PC-3 (cell line): ENCODE data around the gene PLCL2. TPM values are rescaled to one million over a fixed set of nuclear protein-coding genes. Genes with fewer than 3 reads are reported as not detected.
A peak's percentile ranks its signal among the peaks of the same experiment; 100 is the strongest.

Experiments
- ATAC-seq: fragments of 200-7000 bp; cut with Tn5 transposase; 2 replicates; pipeline ENCODE4 v1.9.1; 2020; ENCODE audit warnings: mild to moderate bottlenecking, moderate library complexity
- BruUV-seq: library from RNA; stranded (reverse); fragments of 400-500 nt; replicated peaks from 2 replicates; lab custom pipeline; 2021; lab: Mats Ljungman, UMichigan
- CTCF ChIA-PET: fragments of 300-600 bp; sonication (Branson Sonifier 250); formaldehyde crosslinking; loops from one replicate; lab custom pipeline; 2022; ENCODE audit warnings: antibody characterized with exemption; lab: Charles Lee
- POLR2A ChIA-PET: fragments of 300-600 bp; sonication (Branson Sonifier 250); formaldehyde crosslinking; loops from one replicate; lab custom pipeline; 2022; ENCODE audit warnings: antibody characterized with exemption; ENCODE audit not compliant: unreplicated experiment; lab: Charles Lee
- DNase-seq: peaks from one replicate; pipeline ENCODE4 v3.0.0-alpha.2; 2015
- H2AFZ ChIP-seq: fragments of 300-600 bp; sonication (generic); 2 replicates; pipeline ENCODE4 v1.6.0; 2016; ENCODE audit warnings: antibody characterized with exemption, low read length
- H3F3A ChIP-seq: fragments of 300-600 bp; sonication (generic); one replicate; pipeline ENCODE4 v1.6.0; 2017; ENCODE audit warnings: antibody characterized with exemption, low read length, control low read depth, mild to moderate bottlenecking; ENCODE audit not compliant: unreplicated experiment
- H3K27ac ChIP-seq: fragments of 300-600 bp; sonication (generic); 2 replicates; pipeline ENCODE4 v1.5.1; 2016; ENCODE audit warnings: mild to moderate bottlenecking, low read length
- H3K27me3 ChIP-seq: fragments of 300-600 bp; sonication (generic); 2 replicates; pipeline ENCODE4 v1.6.1; 2016; ENCODE audit warnings: low read length, mixed read lengths
- H3K36me3 ChIP-seq: fragments of 300-600 bp; sonication (generic); 2 replicates; pipeline ENCODE4 v1.6.1; 2016; ENCODE audit warnings: low read depth, mixed run types, low read length, mixed read lengths
- H3K4me1 ChIP-seq: fragments of 300-600 bp; sonication (generic); 2 replicates; pipeline ENCODE4 v1.5.1; 2016; ENCODE audit warnings: low read length; ENCODE audit not compliant: insufficient read depth
- H3K4me2 ChIP-seq: fragments of 300-600 bp; sonication (generic); 2 replicates; pipeline ENCODE4 v1.6.0; 2016; ENCODE audit warnings: low read length
- H3K4me3 ChIP-seq: fragments of 300-600 bp; sonication (generic); 2 replicates; pipeline ENCODE4 v1.5.1; 2016; ENCODE audit warnings: mild to moderate bottlenecking, low read length, mixed read lengths
- H3K79me2 ChIP-seq: fragments of 300-600 bp; sonication (generic); 2 replicates; pipeline ENCODE4 v1.6.1; 2017; ENCODE audit warnings: low read length, mixed read lengths
- H3K9ac ChIP-seq: fragments of 300-600 bp; sonication (generic); 2 replicates; pipeline ENCODE4 v1.6.0; 2016; ENCODE audit warnings: mild to moderate bottlenecking, low read length
- H3K9me2 ChIP-seq: fragments of 300-600 bp; sonication (generic); replicated peaks from 2 replicates; pipeline ENCODE4 v1.6.1; 2016; ENCODE audit warnings: mixed run types, low read length, mixed read lengths
- H3K9me3 ChIP-seq: fragments of 300-600 bp; sonication (generic); 2 replicates; pipeline ENCODE4 v1.6.1; 2016; ENCODE audit warnings: low read length, mixed read lengths
- H4K20me1 ChIP-seq: fragments of 300-600 bp; sonication (generic); 2 replicates; pipeline ENCODE4 v1.6.1; 2016; ENCODE audit warnings: low read length, mixed read lengths
- EZH2 ChIP-seq: fragments of 300-600 bp; sonication (generic); IDR thresholded peaks from one replicate; pipeline ENCODE4 v1.6.1; 2017; ENCODE audit warnings: antibody characterized with exemption, mild to moderate bottlenecking, low read length; ENCODE audit not compliant: unreplicated experiment
- EZH2phosphoT487 ChIP-seq: fragments of 300-600 bp; sonication (generic); IDR thresholded peaks from 2 replicates; pipeline ENCODE4 v1.6.1; 2018; ENCODE audit warnings: mild to moderate bottlenecking, antibody characterized with exemption, low read length, borderline replicate concordance
- intact Hi-C: fragments of 100-400 bp; cut with micrococcal nuclease; formaldehyde crosslinking; loops from 2 replicates; pipeline ENCODE4 v1.9.0; 2023
- total RNA-seq: library from RNA; depleted of rRNA; stranded (reverse); fragments of >200 nt; gene quantifications from 2 replicates; pipeline ENCODE4 v1.2.3, GENCODE V29; 2014
- TF ChIP-seq, protein P1 (sequence below): fragments of 300-600 bp; sonication (generic); conservative IDR thresholded peaks from 2 replicates; pipeline ENCODE4 v1.5.1; 2017; ENCODE audit warnings: antibody characterized with exemption, low read depth, mild to moderate bottlenecking, low read length

PLCL2 gene
- total RNA-seq, 1 experiment from 2014 or later = 9.8 TPM

DNA sequence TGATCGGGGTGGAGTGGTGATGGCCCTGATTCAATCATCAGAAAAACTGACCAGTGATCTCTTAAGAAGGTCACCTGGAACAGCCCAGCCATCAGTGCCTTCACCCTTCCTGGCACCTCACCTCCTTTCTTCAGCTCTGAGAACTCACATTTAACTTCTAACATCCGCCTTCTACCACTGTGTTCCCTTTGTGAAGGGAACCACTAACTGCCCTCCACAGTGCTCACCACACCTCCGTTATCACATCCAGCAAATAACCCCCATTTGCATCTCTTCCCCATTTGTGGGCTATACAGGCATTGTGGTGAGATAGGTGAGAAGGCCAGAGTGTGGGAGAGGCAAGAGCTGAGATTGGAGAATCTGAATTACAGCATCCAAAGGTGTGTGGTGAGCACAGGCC lies 107.4 kb downstream of the PLCL2 start:
- H3F3A ChIP-seq = no peaks in the 10 kb centered on the region
- H3K27ac ChIP-seq = no peak overlapping the region
- no peak for TF ChIP-seq EZH2
- no peak for TF ChIP-seq EZH2phosphoT487
- TF ChIP-seq, protein P1, sequence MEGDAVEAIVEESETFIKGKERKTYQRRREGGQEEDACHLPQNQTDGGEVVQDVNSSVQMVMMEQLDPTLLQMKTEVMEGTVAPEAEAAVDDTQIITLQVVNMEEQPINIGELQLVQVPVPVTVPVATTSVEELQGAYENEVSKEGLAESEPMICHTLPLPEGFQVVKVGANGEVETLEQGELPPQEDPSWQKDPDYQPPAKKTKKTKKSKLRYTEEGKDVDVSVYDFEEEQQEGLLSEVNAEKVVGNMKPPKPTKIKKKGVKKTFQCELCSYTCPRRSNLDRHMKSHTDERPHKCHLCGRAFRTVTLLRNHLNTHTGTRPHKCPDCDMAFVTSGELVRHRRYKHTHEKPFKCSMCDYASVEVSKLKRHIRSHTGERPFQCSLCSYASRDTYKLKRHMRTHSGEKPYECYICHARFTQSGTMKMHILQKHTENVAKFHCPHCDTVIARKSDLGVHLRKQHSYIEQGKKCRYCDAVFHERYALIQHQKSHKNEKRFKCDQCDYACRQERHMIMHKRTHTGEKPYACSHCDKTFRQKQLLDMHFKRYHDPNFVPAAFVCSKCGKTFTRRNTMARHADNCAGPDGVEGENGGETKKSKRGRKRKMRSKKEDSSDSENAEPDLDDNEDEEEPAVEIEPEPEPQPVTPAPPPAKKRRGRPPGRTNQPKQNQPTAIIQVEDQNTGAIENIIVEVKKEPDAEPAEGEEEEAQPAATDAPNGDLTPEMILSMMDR = no peak
- no TSS peak for BruUV-seq
- CTCF ChIA-PET = no interaction called here
- no peak overlapping the region for H3K9ac ChIP-seq
- no peak overlapping the region for H2AFZ ChIP-seq
- H3K36me3 ChIP-seq = no peaks in the 10 kb centered on the region
- H3K4me2 ChIP-seq = no peak overlapping the region
- H3K9me3 ChIP-seq = no peaks in the 10 kb centered on the region
- DNase-seq = no peak
- peaks cover 6% of the 10 kb centered on the region; the same call in 1 of the 2 replicates for H3K79me2 ChIP-seq
- H4K20me1 ChIP-seq = no peaks in the 10 kb centered on the region
- intact Hi-C loops = no loop called here
- POLR2A ChIA-PET = no interaction called here
- H3K4me3 ChIP-seq = no peak overlapping the region
- peaks cover 36% of the 10 kb centered on the region for H3K4me1 ChIP-seq
- 0 out of 2 replicates have a peak, but pooled peaks cover 2% of the 10 kb centered on the region for H3K9me2 ChIP-seq
- H3K27me3 ChIP-seq = no peaks in the 10 kb centered on the region
- ATAC-seq = no peak

DNA sequence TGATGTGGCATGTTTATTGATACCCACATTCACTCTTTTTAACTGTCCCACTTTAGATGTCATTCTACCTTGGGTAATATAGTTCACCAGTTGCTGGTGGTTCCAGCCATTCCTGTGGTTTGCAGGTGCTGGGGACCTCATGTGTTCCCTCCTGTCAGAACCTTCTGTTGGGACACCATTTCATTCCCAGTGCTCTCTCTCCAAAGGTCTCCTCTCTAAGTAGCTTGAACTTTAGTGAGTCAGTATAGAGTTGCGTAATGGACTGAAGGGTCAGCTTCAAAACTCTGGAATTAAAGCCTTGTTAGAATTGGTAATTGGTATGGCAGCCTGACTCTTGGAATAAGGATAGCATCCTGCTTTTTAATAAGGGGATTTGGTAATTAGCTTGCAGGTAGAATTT lies 108.5 kb downstream of the PLCL2 start:
- Histone ChIP-seq H3F3A (no peaks in the 10 kb centered on the region), H4K20me1 (no peaks in the 10 kb centered on the region), H3K9me2 (0 out of 2 replicates have a peak, but pooled peaks cover 2% of the 10 kb centered on the region), H3K27ac (no peak overlapping the region), H3K9ac (no peak overlapping the region), H3K27me3 (no peaks in the 10 kb centered on the region), H3K9me3 (no peaks in the 10 kb centered on the region), H3K79me2 (peaks cover 6% of the 10 kb centered on the region; the same call in 1 of the 2 replicates), H3K4me3 (no peak overlapping the region), H3K4me2 (0 out of 2 replicates have a peak overlapping the region, but pooled peaks have one; percentile 5), H3K4me1 (peaks cover 36% of the 10 kb centered on the region), H3K36me3 (no peaks in the 10 kb centered on the region), H2AFZ (no peak overlapping the region)
- DNase-seq (peak; percentile 55), ATAC-seq (no peak)
- ChIA-PET CTCF (no interaction called here), POLR2A (interaction anchor here (0.6 kb wide), 1 partner anchor 14 kb away, joined by 3 read pairs; no protein-coding TSS in a partner anchor)
- no TSS peak for BruUV-seq
- TF ChIP-seq EZH2 (no peak), EZH2phosphoT487 (no peak)
- TF ChIP-seq, protein P1 = no peak
- intact Hi-C loops = no loop called here

DNA sequence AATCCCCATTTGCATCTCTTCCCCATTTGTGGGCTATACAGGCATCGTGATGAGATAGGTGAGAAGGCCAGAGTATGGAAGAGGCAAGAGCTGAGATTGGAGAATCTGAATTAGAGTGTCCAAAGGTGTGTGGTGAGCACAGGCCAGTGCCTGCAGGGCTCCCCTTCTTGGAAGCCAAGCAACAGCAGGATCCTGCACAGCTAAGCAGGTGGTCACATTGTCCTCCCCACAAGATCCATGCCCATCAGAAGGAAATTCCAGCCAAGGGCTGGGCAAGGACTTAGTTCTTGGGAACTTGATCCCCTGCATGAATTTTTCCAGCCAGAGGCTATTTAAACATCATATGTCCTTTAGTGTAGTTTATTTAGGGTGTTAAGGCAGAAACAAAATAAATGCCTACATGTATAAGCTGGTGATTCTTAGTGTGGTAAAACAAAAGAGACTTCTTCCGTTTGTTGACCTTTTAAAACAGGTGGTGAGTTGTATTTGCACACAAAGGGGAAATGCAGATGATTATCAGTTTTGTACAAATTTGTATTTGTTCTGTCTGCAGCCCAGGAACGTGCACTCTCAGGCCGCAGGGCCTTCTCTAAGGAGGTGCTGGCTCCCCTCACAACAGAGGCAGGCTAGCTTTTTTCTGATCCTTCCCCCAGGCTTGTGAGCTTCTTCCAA lies 110.2 kb downstream of the PLCL2 start:
- Histone ChIP-seq H3K36me3 (no peaks in the 10 kb centered on the region), H2AFZ (no peak overlapping the region), H3K27ac (peak overlapping the region; percentile 89), H3K27me3 (no peaks in the 10 kb centered on the region), H3K9me3 (no peaks in the 10 kb centered on the region), H3K4me3 (no peak overlapping the region), H3K9ac (peak overlapping the region; percentile 42), H3K4me2 (peak overlapping the region; percentile 57), H3K79me2 (peaks cover 6% of the 10 kb centered on the region; the same call in 1 of the 2 replicates), H3K4me1 (peaks cover 36% of the 10 kb centered on the region), H3F3A (no peaks in the 10 kb centered on the region), H3K9me2 (0 out of 2 replicates have a peak, but pooled peaks cover 2% of the 10 kb centered on the region), H4K20me1 (no peaks in the 10 kb centered on the region)
- TF ChIP-seq, protein P1 = no peak
- POLR2A ChIA-PET = interaction anchor here (0.5 to 0.6 kb wide), 2 partner anchors 254 to 430 kb away, joined by 3 to 7 read pairs; no protein-coding TSS in a partner anchor
- peak; percentile 93 for DNase-seq
- intact Hi-C loops = loop anchor here (1.0 kb wide), 4 partner anchors 44 to 238 kb away; no protein-coding TSS in a partner anchor
- peak; percentile 87 for ATAC-seq
- CTCF ChIA-PET = interaction anchor here (0.6 to 0.8 kb wide), 3 partner anchors 36 to 260 kb away, joined by 3 read pairs; no protein-coding TSS in a partner anchor
- BruUV-seq = no TSS peak
